K562 (cell line): Measurements from ENCODE around the gene CYP4F11. TPM values are rescaled to one million over a fixed set of nuclear protein-coding genes. Genes with fewer than 3 reads are reported as not detected.

Experiments used
- ATAC-seq: fragments of 200-7000 bp; cut with Tn5 transposase; 3 replicates; pipeline ENCODE4 v1.9.1; 2020; ENCODE audit warnings: moderate library complexity
- BruUV-seq: library from RNA; stranded (reverse); fragments of 400-500 nt; replicated peaks from 2 replicates; lab custom pipeline; 2021; lab: Mats Ljungman, UMichigan
- CTCF ChIA-PET: fragments of 300-600 bp; formaldehyde crosslinking; extraction: SDS; loops from one replicate; lab custom pipeline; 2021; ENCODE audit warnings: low intra/inter-chr PET ratio; lab: Yijun Ruan, JAX
- POLR2A ChIA-PET: fragments of 300-600, 350-650 bp; sonication (Branson Sonifier 250); formaldehyde crosslinking; extraction: SDS; loops from one replicate; lab custom pipeline; 2021; ENCODE audit warnings: antibody characterized with exemption, inconsistent platforms; lab: Yijun Ruan, JAX
- DNase-seq, 4 experiments: peaks; one replicate each; pipeline versions ENCODE4 v3.0.0 to v3.0.0-alpha.2; 2011 to 2018; ENCODE audit warnings: low spot score in 3 of 4, mixed read lengths in 3 of 4; ENCODE audit errors: extremely low read depth in 1 of 4
- FAIRE-seq: peaks from 2 replicates; lab custom pipeline; 2011; peaks lifted over from hg19 to GRCh38; lab: Jason Lieb, UNC
- H2AFZ ChIP-seq: 2 replicates; pipeline ENCODE4 v1.6.0; 2011; ENCODE audit warnings: low read depth, low read length, control low read depth, inconsistent platforms
- H3K27ac ChIP-seq: fragments of 200-600 bp; 3 replicates; pipeline ENCODE4 v1.8.0; 2011; ENCODE audit warnings: low read depth, mild to moderate bottlenecking, control low read depth, inconsistent platforms, low read length, moderate library complexity, mixed read lengths; ENCODE audit errors: extremely low read depth
- H3K27me3 ChIP-seq, 2 experiments: fragments of 300-600 bp in 1 of 2; 2 replicates in 1 of 2; 3 replicates in 1 of 2; pipeline versions ENCODE4 v1.6.0 to v1.8.0; 2011; ENCODE audit warnings: inconsistent platforms in 2 of 2, low read length in 2 of 2, mild to moderate bottlenecking in 1 of 2, mixed read lengths in 1 of 2, moderate library complexity in 1 of 2; ENCODE audit not compliant: control insufficient read depth in 2 of 2, insufficient read depth in 2 of 2
- H3K36me3 ChIP-seq: fragments of 300-600 bp; 3 replicates; pipeline ENCODE4 v1.8.0; 2011; ENCODE audit warnings: mild to moderate bottlenecking, low read length, inconsistent platforms; ENCODE audit not compliant: control insufficient read depth, insufficient read depth
- H3K4me1 ChIP-seq, 2 experiments: fragments of 200-600 bp in 1 of 2; replicated peaks in 1 of 2; 2 replicates in 1 of 2; 3 replicates in 1 of 2; pipeline versions ENCODE4 v1.5.1 to v1.8.0; 2011; ENCODE audit warnings: inconsistent platforms in 2 of 2, low read length in 2 of 2, mild to moderate bottlenecking in 1 of 2, mixed read lengths in 1 of 2, moderate library complexity in 1 of 2; ENCODE audit not compliant: control insufficient read depth in 2 of 2, insufficient read depth in 2 of 2
- H3K4me2 ChIP-seq: 2 replicates; pipeline ENCODE4 v1.6.1; 2011; ENCODE audit warnings: low read length, control low read depth, inconsistent platforms, mixed read lengths; ENCODE audit not compliant: insufficient read depth
- H3K4me3 ChIP-seq: fragments of 200-600 bp; sonication (generic), shearing (Covaris generic); 2 replicates; pipeline ENCODE4 v1.5.1; 2016; ENCODE audit warnings: control low read depth, inconsistent platforms
- H3K79me2 ChIP-seq: fragments of 200-600 bp; 3 replicates; pipeline ENCODE4 v1.8.0; 2011; ENCODE audit warnings: low read length, inconsistent platforms; ENCODE audit not compliant: control insufficient read depth, insufficient read depth
- H3K9ac ChIP-seq, 2 experiments: 2 replicates each; pipeline versions ENCODE4 v1.6.0 to v1.6.1; 2011; ENCODE audit warnings: low read depth in 2 of 2, low read length in 2 of 2, control low read depth in 1 of 2, inconsistent platforms in 1 of 2, mild to moderate bottlenecking in 1 of 2, mixed read lengths in 1 of 2; ENCODE audit not compliant: insufficient read depth in 1 of 2
- H3K9me1 ChIP-seq: one replicate; pipeline ENCODE4 v1.6.0; 2011; ENCODE audit warnings: inconsistent platforms, mild to moderate bottlenecking, low read length, moderate library complexity; ENCODE audit not compliant: control insufficient read depth, insufficient read depth
- H3K9me3 ChIP-seq: replicated peaks from 2 replicates; pipeline ENCODE4 v1.5.1; 2011; ENCODE audit warnings: low read depth, low read length, inconsistent platforms; ENCODE audit not compliant: control insufficient read depth, insufficient read depth
- H4K20me1 ChIP-seq: replicated peaks from 2 replicates; pipeline ENCODE4 v1.6.1; 2011; ENCODE audit warnings: low read length, inconsistent platforms, mixed read lengths; ENCODE audit not compliant: control insufficient read depth, insufficient read depth
- HDAC1 ChIP-seq, 2 experiments: fragments of 450-650 bp; IDR thresholded peaks; 2 replicates each; pipeline ENCODE4 v1.6.1; 2016 to 2017; ENCODE audit warnings: inconsistent platforms in 1 of 2, mild to moderate bottlenecking in 1 of 2, moderate library complexity in 1 of 2
- MYBL2 ChIP-seq, 2 experiments: fragments of 450-650 bp in 1 of 2; sonication (generic) in 1 of 2; formaldehyde crosslinking in 1 of 2; IDR thresholded peaks; 2 replicates each; pipeline versions ENCODE4 v1.6.1 to v1.8.1; 2017 to 2022; ENCODE audit warnings: borderline replicate concordance in 1 of 2, inconsistent platforms in 1 of 2, low read depth in 1 of 2, mild to moderate bottlenecking in 1 of 2, missing genetic modification reagents in 1 of 2, moderate library complexity in 1 of 2
- NFYB ChIP-seq: IDR thresholded peaks from 2 replicates; pipeline ENCODE4 v1.6.1; 2011; ENCODE audit warnings: mild to moderate bottlenecking, moderate library complexity; ENCODE audit not compliant: insufficient read length; ENCODE audit errors: extremely low read depth
- NR1H2 ChIP-seq: sonication (generic); formaldehyde crosslinking; IDR thresholded peaks from 2 replicates; pipeline ENCODE4 v1.4.0; 2020; ENCODE audit warnings: mild to moderate bottlenecking, missing genetic modification reagents
- PCBP1 ChIP-seq: fragments of 200-400 bp; formaldehyde crosslinking; IDR thresholded peaks from 2 replicates; pipeline ENCODE4 v1.6.1; 2018; ENCODE audit warnings: mild to moderate bottlenecking, low read depth, low read length; ENCODE audit not compliant: poor library complexity, severe bottlenecking
- SIN3A ChIP-seq, 2 experiments: fragments of 150-350 bp in 1 of 2; IDR thresholded peaks; 2 replicates each; pipeline ENCODE4 v1.6.1; 2011 to 2016; ENCODE audit warnings: borderline replicate concordance in 2 of 2, low read depth in 2 of 2, low read length in 2 of 2, mild to moderate bottlenecking in 2 of 2, moderate library complexity in 2 of 2; ENCODE audit not compliant: control insufficient read depth in 1 of 2
- ZNF212 ChIP-seq: fragments of 450-650 bp; formaldehyde crosslinking; IDR thresholded peaks from 2 replicates; pipeline ENCODE4 v1.4.0; 2020; ENCODE audit warnings: mild to moderate bottlenecking
- ZNF561 ChIP-seq: fragments of 450-650 bp; formaldehyde crosslinking; conservative IDR thresholded peaks from 2 replicates; pipeline ENCODE4 v1.4.0; 2020; ENCODE audit warnings: mild to moderate bottlenecking, moderate library complexity
- WGBS: fragments of 100-300 bp; shearing (Covaris generic); methylation state at CpG from one replicate; pipeline ENCODE4 v1.1.6; 2016; ENCODE audit warnings: low coverage, mixed read lengths; ENCODE audit not compliant: insufficient coverage; ENCODE audit errors: missing lambda C conversion rate; 5-methylcytosine and 5-hydroxymethylcytosine counted together
- in situ Hi-C: fragments of 300-500 bp; cut with MboI; formaldehyde crosslinking; loops from 4 replicates; pipeline ENCODE4 v1.15.0; 2018; ENCODE audit warnings: inconsistent platforms, mixed read lengths
- intact Hi-C: fragments of 100-400 bp; cut with micrococcal nuclease; formaldehyde crosslinking; loops from 2 replicates; pipeline ENCODE4 v1.14.2; 2022
- polyA plus RNA-seq, 8 experiments: library from polyadenylated mRNA; depleted of rRNA in 4 of 8; stranded (reverse) in 5 of 8; unstranded in 3 of 8; fragments of >200 nt; fragmentation: Nextera tagmentation in 2 of 8; fragmentation: Illumina TruSeq in 1 of 8; extraction: Ambion mirVana in 2 of 8; extraction: Trizol in 1 of 8; gene quantifications; 2 replicates each; pipeline versions ENCODE4 v1.2.1 to v1.2.3, GENCODE V29; 2011 to 2014; ENCODE audit warnings: inconsistent platforms in 1 of 8, missing spikeins in 1 of 8
- total RNA-seq, 7 experiments: library from RNA; depleted of rRNA in 6 of 7; stranded (reverse); fragments of >200 nt in 6 of 7; fragmentation: Illumina TruSeq in 2 of 7; extraction: Trizol in 2 of 7; gene quantifications; 2 replicates each; pipeline versions ENCODE4 v1.2.1 to v1.2.3, GENCODE V29; 2011 to 2021; ENCODE audit warnings: low replicate concordance in 1 of 7

The CYP4F11 gene
- total and polyA plus RNA-seq, 9 of the 15 experiments (the other 6 are each of a cell fraction or from before 2014, with no cell fraction given): 0.03 TPM; not detected in 8

DNA sequence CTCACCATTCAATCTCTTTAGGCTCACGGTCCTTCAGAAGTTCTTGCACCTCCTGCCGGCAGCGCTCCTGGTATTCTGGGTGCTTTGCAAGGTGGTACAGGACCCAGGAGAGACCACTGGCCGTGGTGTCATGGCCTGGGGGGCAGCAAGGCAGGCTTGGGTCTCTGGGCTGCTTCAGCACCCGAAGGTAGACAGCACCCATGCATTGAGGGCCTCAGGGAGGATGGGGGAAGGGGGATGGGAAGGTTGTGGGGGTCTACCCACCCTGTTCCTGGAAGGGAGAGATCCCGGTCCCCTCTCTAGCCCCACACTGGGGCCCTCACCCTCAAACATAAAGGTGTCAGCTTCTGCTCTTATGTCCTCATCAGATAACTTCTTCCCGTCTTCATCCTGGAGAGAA is 48.4 kb downstream of the CYP4F11 start:
- Histone ChIP-seq H3K36me3 (no peaks in the 10 kb centered on the region), H3K79me2 (no peaks in the 10 kb centered on the region), H2AFZ (no peak overlapping the region), H3K4me1 (no peaks in the 10 kb centered on the region), H3K27ac (no peak overlapping the region), H4K20me1 (no peaks in the 10 kb centered on the region), H3K4me2 (no peak overlapping the region), H3K27me3 (peaks cover 0 to 10% of the 10 kb centered on the region in 2 experiments; a peak in 2 of 5 replicates), H3K4me3 (no peak overlapping the region), H3K9me1 (no peaks in the 10 kb centered on the region), H3K9me3 (no peaks in the 10 kb centered on the region), H3K9ac (no peak overlapping the region)
- no peak for TF ChIP-seq ZNF212
- no peak for TF ChIP-seq SIN3A (IDR thresholded peaks at IDR 0.05; ENCODE audit: borderline replicate concordance in 2 of 2, control insufficient read depth in 1 of 2, low read depth in 2 of 2, low read length in 2 of 2)
- TF ChIP-seq PCBP1: no peak
- TF ChIP-seq MYBL2 (IDR thresholded peaks at IDR 0.05; ENCODE audit: low read depth): no peak
- TF ChIP-seq MYBL2 (CRISPR knock-in tag; IDR thresholded peaks at IDR 0.05; ENCODE audit: borderline replicate concordance): no peak
- no peak for TF ChIP-seq ZNF561 (CRISPR knock-in tag)
- no peak for TF ChIP-seq NFYB
- no peak for TF ChIP-seq NR1H2 (CRISPR knock-in tag)
- no peak for TF ChIP-seq HDAC1 (IDR thresholded peaks at IDR 0.05)
- WGBS: 3% methylated on average over 6 of the region's 7 CpGs
- DNase-seq (no peak), ATAC-seq (no peak), FAIRE-seq (no peak)
- CTCF ChIA-PET: no interaction called here
- intact Hi-C loops (no loop called here), in situ Hi-C loops (no loop called here)
- POLR2A ChIA-PET: no interaction called here
- no TSS peak for BruUV-seq
